ENCODE results near the gene TRIO.

TRIO gene

GRCh38 chr5:14256026-14256690 lies 113.0 kb downstream of the TRIO start:
- no peak overlapping the region for H3K4me3 ChIP-seq (ENCODE audit: low read depth, low read length)
- peaks cover 63% of the 10 kb centered on the region for H3K79me2 ChIP-seq
- H2AFZ ChIP-seq = no peak overlapping the region
- no peak overlapping the region for H3K27ac ChIP-seq
- no peak overlapping the region for H3K4me2 ChIP-seq (ENCODE audit: low read length)
- no peak overlapping the region for H3K9ac ChIP-seq
- H3K4me1 ChIP-seq = peaks cover 11% of the 10 kb centered on the region
- TF ChIP-seq CTCF (IDR thresholded peaks at IDR 0.05) = no peak
- H3K36me3 ChIP-seq (ENCODE audit: control insufficient read depth, insufficient read depth, low read length) = peaks cover 4% of the 10 kb centered on the region
- H3K9me3 ChIP-seq (ENCODE audit: control insufficient read depth, low read length) = no peaks in the 10 kb centered on the region
- no peaks in the 10 kb centered on the region for H3K27me3 ChIP-seq (ENCODE audit: control insufficient read depth, insufficient read depth, low read length)

- H3K4me2 ChIP-seq (ENCODE audit: low read length) = no peak overlapping the region
- no peak overlapping the region for H3K9ac ChIP-seq
- peaks cover 61% of the 10 kb centered on the region for H3K79me2 ChIP-seq
- H3K27me3 ChIP-seq (ENCODE audit: control insufficient read depth, insufficient read depth, low read length) = no peaks in the 10 kb centered on the region
- TF ChIP-seq CTCF (IDR thresholded peaks at IDR 0.05) = no peak
- H3K36me3 ChIP-seq (ENCODE audit: control insufficient read depth, insufficient read depth, low read length) = peaks cover 4% of the 10 kb centered on the region
- no peak overlapping the region for H2AFZ ChIP-seq
- H3K27ac ChIP-seq = no peak overlapping the region
- no peak overlapping the region for H3K4me3 ChIP-seq (ENCODE audit: low read depth, low read length)
- peaks cover 11% of the 10 kb centered on the region for H3K4me1 ChIP-seq
- no peaks in the 10 kb centered on the region for H3K9me3 ChIP-seq (ENCODE audit: control insufficient read depth, low read length)
Measured at GRCh38 chr5:14256756-14257393, 113.7 kb downstream of the TRIO start.

- no peak overlapping the region for H2AFZ ChIP-seq
- H3K4me1 ChIP-seq = peaks cover 5% of the 10 kb centered on the region
- H3K79me2 ChIP-seq = peaks cover 53% of the 10 kb centered on the region
- no peak for TF ChIP-seq CTCF (IDR thresholded peaks at IDR 0.05)
- no peaks in the 10 kb centered on the region for H3K27me3 ChIP-seq (ENCODE audit: control insufficient read depth, insufficient read depth, low read length)
- no peak overlapping the region for H3K4me2 ChIP-seq (ENCODE audit: low read length)
- H3K36me3 ChIP-seq (ENCODE audit: control insufficient read depth, insufficient read depth, low read length) = peaks cover 4% of the 10 kb centered on the region
- no peaks in the 10 kb centered on the region for H3K9me3 ChIP-seq (ENCODE audit: control insufficient read depth, low read length)
- H3K9ac ChIP-seq = no peak overlapping the region
- H3K4me3 ChIP-seq (ENCODE audit: low read depth, low read length) = no peak overlapping the region
- H3K27ac ChIP-seq = no peak overlapping the region
Measured at GRCh38 chr5:14257995-14258403, 114.9 kb downstream of the TRIO start.

- H3K9ac ChIP-seq = no peak overlapping the region
- H3K79me2 ChIP-seq = peaks cover 49% of the 10 kb centered on the region
- no peak overlapping the region for H3K4me2 ChIP-seq (ENCODE audit: low read length)
- H3K27ac ChIP-seq = no peak overlapping the region
- no peak overlapping the region for H3K4me3 ChIP-seq (ENCODE audit: low read depth, low read length)
- no peaks in the 10 kb centered on the region for H3K9me3 ChIP-seq (ENCODE audit: control insufficient read depth, low read length)
- H3K27me3 ChIP-seq (ENCODE audit: control insufficient read depth, insufficient read depth, low read length) = no peaks in the 10 kb centered on the region
- no peak overlapping the region for H2AFZ ChIP-seq
- peaks cover 5% of the 10 kb centered on the region for H3K4me1 ChIP-seq
- no peak for TF ChIP-seq CTCF (IDR thresholded peaks at IDR 0.05)
- H3K36me3 ChIP-seq (ENCODE audit: control insufficient read depth, insufficient read depth, low read length) = peaks cover 4% of the 10 kb centered on the region
Measured at GRCh38 chr5:14258840-14259239, 115.7 kb downstream of the TRIO start.

GRCh38 chr5:14260637-14261036 lies 117.5 kb downstream of the TRIO start:
- no peak overlapping the region for H3K4me3 ChIP-seq (ENCODE audit: low read depth, low read length)
- no peak for TF ChIP-seq CTCF (IDR thresholded peaks at IDR 0.05)
- H3K79me2 ChIP-seq = peaks cover 36% of the 10 kb centered on the region
- no peak overlapping the region for H3K9ac ChIP-seq
- no peak overlapping the region for H2AFZ ChIP-seq
- peaks cover 5% of the 10 kb centered on the region for H3K4me1 ChIP-seq
- H3K27me3 ChIP-seq (ENCODE audit: control insufficient read depth, insufficient read depth, low read length) = no peaks in the 10 kb centered on the region
- H3K36me3 ChIP-seq (ENCODE audit: control insufficient read depth, insufficient read depth, low read length) = peaks cover 4% of the 10 kb centered on the region
- no peak overlapping the region for H3K27ac ChIP-seq
- no peaks in the 10 kb centered on the region for H3K9me3 ChIP-seq (ENCODE audit: control insufficient read depth, low read length)
- H3K4me2 ChIP-seq (ENCODE audit: low read length) = no peak overlapping the region
